GM21737 (cell line): ENCODE data around the gene DOK3.

ENCODE experiments used
- ATAC-seq: cut with Tn5 transposase; IDR thresholded peaks from one replicate; pipeline ENCODE4 v1.9.1; 2021; ENCODE audit warnings: mild to moderate bottlenecking, moderate library complexity; ENCODE audit not compliant: unreplicated experiment

The DOK3 gene

DNA sequence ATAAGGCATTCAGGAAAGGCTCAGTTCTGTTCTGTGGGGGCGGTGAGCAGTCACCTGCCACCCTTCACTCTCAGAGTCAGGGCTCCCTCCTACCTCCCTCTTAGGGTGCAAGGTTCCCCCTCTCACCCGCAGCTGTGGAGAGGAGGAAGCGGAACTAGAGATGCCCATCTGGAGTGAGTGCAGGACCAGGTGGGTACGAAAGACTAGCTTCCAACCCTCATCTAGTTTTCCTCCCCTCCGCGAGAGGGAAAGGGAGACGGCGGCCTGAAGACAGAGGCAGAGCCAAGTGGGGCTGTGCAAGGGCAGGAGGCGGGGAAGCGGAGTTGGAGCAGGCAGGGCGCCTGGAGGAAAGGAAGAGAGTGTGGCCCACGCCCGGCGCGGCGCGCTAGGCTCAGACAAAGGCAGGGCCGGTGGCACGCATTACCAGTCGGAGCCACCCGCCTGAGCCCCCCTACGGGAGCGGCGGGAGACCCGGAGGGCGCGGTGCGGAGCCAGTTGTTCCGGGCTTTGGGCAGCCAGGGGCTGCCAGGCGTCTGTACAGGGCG is 55.7 kb downstream of the DOK3 start:
- no peak for ATAC-seq

- no peak for ATAC-seq
These were observed 56.7 kb downstream of the DOK3 start for GRCh38 chr5:177452688-177453638.
